GOT3 (cell line): ENCODE measurements around the gene TAS2R41.

Experiments
- DNase-seq: peaks from one replicate; lab custom pipeline; 2025; ENCODE audit warnings: mixed read lengths; lab: John Stamatoyannopoulos, UW

TAS2R41 gene

GRCh38 chr7:143477501-143478150 lies at the start of gene TAS2R41:
TSS of gene TAS2R41 (plus strand) at chr7:143477873. CDS start at chr7:143477873, 0 bp downstream.
- no peak for DNase-seq

- DNase-seq, result no peak
Observed at GRCh38 chr7:143429770-143430698, 47.6 kb upstream of the TAS2R41 start.

- no peak for DNase-seq
Observed at GRCh38 chr7:143431109-143431508, 46.6 kb upstream of the TAS2R41 start.

GRCh38 chr7:143433759-143434158 lies 43.9 kb upstream of the TAS2R41 start:
- DNase-seq, result no peak

GRCh38 chr7:143434660-143435059 lies 43.0 kb upstream of the TAS2R41 start:
- peak; percentile 20 for DNase-seq

- DNase-seq, result no peak
Observed at GRCh38 chr7:143435266-143435665, 42.4 kb upstream of the TAS2R41 start.

- DNase-seq, result no peak
Observed at GRCh38 chr7:143436325-143436946, 41.2 kb upstream of the TAS2R41 start.

- no peak for DNase-seq
Observed at GRCh38 chr7:143437578-143437977, 40.1 kb upstream of the TAS2R41 start.

GRCh38 chr7:143439866-143440265 lies 37.8 kb upstream of the TAS2R41 start:
- no peak for DNase-seq

GRCh38 chr7:143443153-143443552 lies 34.5 kb upstream of the TAS2R41 start, which contains the start of gene TAS2R60:
TSS of gene TAS2R60 (plus strand) at chr7:143443453. CDS start at chr7:143443453, 0 bp downstream.
- no peak for DNase-seq

- no peak for DNase-seq
Observed at GRCh38 chr7:143444063-143444782, 33.5 kb upstream of the TAS2R41 start.

- no peak for DNase-seq
Observed at GRCh38 chr7:143444785-143445184, 32.9 kb upstream of the TAS2R41 start.

- no peak for DNase-seq
Observed at GRCh38 chr7:143447466-143447865, 30.2 kb upstream of the TAS2R41 start.

- DNase-seq, result no peak
Observed at GRCh38 chr7:143448429-143448828, 29.2 kb upstream of the TAS2R41 start.

- no peak for DNase-seq
Observed at GRCh38 chr7:143449793-143450192, 27.9 kb upstream of the TAS2R41 start.

- DNase-seq, result no peak
Observed at GRCh38 chr7:143451122-143451521, 26.6 kb upstream of the TAS2R41 start.

- DNase-seq, result no peak
Observed at GRCh38 chr7:143451746-143452145, 25.9 kb upstream of the TAS2R41 start.

- no peak for DNase-seq
Observed at GRCh38 chr7:143452495-143452894, 25.2 kb upstream of the TAS2R41 start.

GRCh38 chr7:143454091-143454680 lies 23.5 kb upstream of the TAS2R41 start:
- DNase-seq, result no peak

GRCh38 chr7:143455491-143455890 lies 22.2 kb upstream of the TAS2R41 start:
- DNase-seq, result no peak

- DNase-seq, result no peak
Observed at GRCh38 chr7:143455942-143456341, 21.7 kb upstream of the TAS2R41 start.
